Left colon (tissue), 2 donors: Measurements from ENCODE around the gene MTERF4. TPM values are rescaled to one million over a fixed set of nuclear protein-coding genes. Genes with fewer than 3 reads are reported as not detected.
A peak's percentile ranks its signal among the peaks of the same experiment; 100 is the strongest.
"Not testable (repeated sequence)": the region's sequence is repeated elsewhere in the genome, so short reads cannot be mapped to it uniquely, and the experiment has no call there.

Experiments
- ATAC-seq: fragments of 200-7000 bp; cut with Tn5 transposase; one replicate; pipeline ENCODE4 v1.9.1; 2020; ENCODE audit warnings: mild to moderate bottlenecking, moderate library complexity
- DNase-seq, 2 donors: peaks; one replicate each; pipeline ENCODE4 v3.0.0-alpha.2; 2020
- intact Hi-C, 2 donors: fragments of 100-400 bp; cut with DNase I in 1 of 2; cut with micrococcal nuclease in 1 of 2; formaldehyde crosslinking; loops; one replicate each; pipeline versions ENCODE4 v1.11.2 to v1.14.0; 2022; cut with DNase I, micrococcal nuclease
- total RNA-seq, 2 donors: library from RNA; stranded (reverse); fragmentation: NEBNext Ultra II Directional; extraction: Animal tissue kit (Norgen Biotek cat#: 25700); gene quantifications; one replicate each; pipeline ENCODE4 v1.2.1, GENCODE V29; 2021
- donor health status: DM: no; HTN: no; CAD: no.
- donor health status: DM: yes; HTN: yes; CAD: no.

The MTERF4 gene
- total RNA-seq, 2 donors from 2014 or later, result 27.7 to 28.7 TPM

DNA sequence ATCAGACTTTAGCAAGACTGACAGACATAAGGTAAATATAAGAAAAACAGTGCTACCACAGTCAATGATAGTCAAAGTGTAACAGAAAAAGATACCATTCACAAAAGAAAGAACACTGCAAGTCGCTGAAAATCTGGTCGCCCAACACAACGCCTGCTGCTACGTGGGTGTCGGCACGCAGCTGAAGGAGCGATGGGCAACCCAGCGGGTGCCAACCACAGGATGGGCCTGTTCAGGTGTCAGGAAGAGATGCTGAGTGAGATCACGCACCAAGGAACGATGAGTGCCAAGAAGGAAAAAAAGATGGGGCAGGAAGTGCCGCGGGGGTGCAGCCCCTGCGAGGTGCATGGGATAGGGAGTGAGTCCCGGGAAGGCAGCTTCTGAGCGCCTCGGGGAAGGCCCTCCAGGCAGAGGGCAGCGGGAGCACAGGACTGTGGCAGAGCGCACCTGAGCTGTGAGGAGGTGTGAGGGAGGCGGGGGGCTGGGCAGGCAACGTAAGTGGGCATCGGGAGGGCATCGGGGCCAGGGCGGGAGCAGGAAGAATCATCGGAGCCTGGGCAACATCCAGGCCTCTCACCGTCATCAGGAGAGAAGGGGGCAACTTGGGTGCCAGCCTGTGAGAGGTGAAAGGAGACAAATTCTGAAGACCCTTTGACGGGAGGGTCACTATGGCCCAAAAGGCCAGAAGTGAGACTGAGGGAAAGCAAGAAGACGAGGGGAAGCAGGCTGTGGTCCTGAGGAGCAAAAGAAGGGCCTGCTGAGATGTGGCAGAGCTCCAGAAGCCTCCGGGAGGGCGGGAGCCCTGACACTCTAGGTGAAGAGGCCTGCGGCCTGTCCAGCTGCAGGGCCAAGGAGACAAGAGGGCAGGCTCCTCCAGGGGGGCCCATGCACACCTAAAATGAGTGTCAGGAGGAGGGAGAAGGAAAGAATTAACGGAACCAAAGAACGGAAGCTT, 14.8 kb upstream of the MTERF4 start:
- intact Hi-C loops, result no loop called here
- ATAC-seq (no peak), DNase-seq (no peak)

DNA sequence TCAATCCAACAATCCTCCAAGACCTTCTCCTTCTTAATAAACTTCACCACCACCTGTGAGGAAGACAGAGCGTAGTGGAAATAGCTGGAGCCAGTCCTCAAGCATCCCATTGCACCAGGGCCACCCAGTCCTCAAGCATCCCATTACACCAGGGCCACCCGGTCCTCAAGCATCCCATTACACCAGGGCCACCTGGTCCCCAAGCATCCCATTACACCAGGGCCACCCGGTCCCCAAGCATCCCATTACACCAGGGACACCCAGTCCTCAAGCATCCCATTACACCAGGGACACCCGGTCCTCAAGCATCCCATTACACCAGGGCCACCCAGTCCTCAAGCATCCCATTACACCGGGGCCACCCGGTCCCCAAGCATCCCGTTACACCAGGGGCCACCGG, 13.3 kb upstream of the MTERF4 start:
- intact Hi-C loops, result no loop called here
- no peak for ATAC-seq
- no peak for DNase-seq

DNA sequence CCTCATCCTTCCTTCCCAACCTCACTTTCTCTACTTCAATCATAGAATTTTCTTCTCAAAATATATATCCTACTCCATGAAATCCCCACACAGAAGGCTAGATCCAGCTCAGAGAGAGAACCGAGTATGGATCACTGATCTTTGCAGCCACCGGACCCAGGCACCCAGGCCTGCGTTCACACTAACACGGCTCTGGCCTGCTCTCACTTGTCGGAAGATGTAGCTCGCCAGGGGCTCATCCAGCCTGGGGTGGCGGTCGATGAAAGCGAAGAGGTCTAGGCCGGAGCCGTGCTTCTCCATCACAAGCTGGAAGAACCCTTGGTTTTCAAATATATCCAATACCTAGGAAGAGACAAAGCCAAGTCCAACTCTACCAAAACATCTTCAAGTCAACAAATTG, 12.7 kb upstream of the MTERF4 start:
- intact Hi-C loops, result no loop called here
- ATAC-seq (no peak), DNase-seq (no peak)

DNA sequence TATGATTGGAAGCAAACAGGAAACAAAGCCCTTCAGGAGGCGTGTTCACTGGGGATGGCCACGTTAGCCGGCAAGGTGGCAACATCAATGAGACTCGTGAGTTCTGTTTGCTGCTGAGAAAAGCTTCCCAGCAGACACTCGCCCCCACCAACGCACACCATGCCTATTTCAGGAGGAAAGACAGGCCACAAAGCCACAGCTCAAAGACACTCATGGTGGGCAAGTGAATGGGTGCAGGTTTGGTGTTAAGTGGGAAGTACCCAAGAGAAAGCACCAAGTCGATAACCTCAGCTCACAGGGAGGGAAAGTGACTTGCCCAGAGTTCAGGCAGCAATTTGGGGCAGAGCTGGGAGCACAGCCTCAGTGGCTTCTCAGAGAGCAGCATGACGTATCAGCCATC, 10.5 kb upstream of the MTERF4 start:
- intact Hi-C loops, result no loop called here
- ATAC-seq, result no peak
- DNase-seq, result no peak

DNA sequence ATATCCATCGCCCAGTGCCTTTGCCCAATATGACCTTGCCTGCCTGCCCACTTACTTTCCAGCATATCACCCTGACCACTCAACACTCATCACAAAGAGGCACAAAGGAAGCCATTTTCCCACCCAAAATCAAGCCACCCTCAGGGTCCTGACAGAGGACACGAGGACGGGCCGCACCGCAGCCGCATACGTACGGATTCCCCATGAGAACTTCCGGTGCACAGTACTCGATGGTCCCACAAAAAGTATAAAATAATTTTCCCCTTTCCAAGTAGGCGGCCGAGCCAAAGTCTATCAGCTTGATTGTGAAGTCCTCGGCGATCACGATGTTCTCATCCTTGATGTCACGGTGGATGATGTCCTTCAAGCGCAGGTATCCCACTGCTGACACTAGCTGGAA, 10.0 kb upstream of the MTERF4 start:
- DNase-seq (no peak), ATAC-seq (no peak)
- intact Hi-C loops, result no loop called here

DNA sequence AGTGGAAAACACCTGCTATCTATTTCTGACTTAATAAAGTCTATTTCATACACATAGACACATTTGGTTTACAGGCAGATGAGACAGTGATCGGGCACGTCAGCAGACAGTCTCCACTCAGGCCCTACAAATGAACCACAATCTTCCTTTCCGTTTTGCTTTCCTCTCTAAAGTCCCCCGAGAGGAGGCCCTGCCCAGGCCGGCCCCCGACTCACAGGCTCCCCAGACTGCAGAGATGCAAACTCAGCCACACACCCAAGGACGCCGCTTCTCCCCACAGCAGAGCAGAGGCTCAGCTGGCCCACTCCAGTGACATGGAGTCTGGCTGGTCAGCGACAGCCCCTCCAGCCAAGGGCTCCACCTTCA, 9.3 kb upstream of the MTERF4 start:
- no peak for DNase-seq
- no peak for ATAC-seq
- intact Hi-C loops, result no loop called here

DNA sequence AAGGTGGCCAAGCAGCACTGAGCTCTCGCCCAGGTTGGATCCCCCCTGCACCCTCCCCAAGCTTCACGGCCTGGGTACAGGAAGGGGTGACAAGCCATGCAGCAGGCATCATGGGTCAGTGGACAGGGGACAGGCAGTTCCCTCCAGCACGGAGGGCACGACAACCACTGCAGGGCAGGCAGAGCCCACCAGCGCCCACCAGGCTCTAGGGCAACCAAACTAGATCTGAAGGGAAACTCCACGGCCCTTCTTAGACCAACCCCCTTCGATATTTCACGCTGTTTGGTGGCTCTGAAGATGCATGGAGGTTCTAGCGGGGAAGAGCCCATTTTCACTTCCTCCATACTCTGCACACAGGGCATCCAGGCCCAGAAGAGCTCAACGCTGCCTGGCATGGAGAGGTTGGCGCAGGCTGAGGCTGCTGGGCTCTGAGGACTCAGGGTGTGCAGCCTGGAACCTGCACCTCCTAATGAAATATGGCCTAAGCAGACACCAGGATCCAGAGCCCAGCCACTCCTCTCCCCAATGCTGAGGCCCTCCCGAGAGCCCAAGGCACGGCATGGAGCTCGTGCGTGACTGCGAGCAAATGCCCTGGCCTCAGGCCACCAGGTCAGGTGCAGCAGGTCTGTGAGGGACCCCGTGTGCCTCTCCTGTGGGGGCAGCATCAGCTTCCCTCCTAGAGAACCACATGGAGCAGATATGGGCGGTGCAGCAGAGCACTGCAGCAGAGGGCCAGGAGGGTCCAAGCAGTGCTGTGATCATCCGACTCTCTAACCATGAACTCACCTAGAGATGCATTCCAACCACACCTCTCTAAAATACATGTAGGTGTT, 8.7 kb upstream of the MTERF4 start:
- ATAC-seq, result peak; percentile 20

DNA sequence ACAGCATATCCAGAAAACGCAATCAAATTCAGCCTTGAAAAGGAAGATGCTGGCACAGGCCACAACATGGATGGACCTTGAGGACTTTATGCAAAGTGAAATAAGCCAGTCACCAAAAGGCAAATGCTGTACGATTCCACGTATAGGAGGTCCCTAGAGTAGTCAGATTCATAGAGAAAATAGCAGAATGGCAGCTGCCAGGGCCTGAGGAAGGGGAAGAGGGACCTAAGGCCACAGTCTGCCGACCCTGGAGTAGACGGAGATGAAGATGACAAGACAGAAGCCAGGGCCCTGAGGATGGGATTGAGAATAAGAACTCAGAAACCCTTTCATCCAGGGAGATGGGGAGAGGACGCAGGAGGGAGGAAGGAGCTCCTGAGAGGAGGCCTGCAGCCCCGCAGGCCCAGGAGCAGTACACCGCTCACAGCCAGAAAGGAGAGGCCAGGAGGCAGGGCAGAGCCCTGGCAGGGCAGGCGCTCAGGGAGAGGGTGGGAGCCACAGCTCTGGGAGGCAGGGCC, 8.1 kb upstream of the MTERF4 start:
- intact Hi-C loops, result no loop called here
- ATAC-seq (no peak), DNase-seq (no peak)

More for the DNA sequence above, 8.7 kb upstream of the MTERF4 start:
- intact Hi-C loops, result no loop called here
- DNase-seq, result no peak

DNA sequence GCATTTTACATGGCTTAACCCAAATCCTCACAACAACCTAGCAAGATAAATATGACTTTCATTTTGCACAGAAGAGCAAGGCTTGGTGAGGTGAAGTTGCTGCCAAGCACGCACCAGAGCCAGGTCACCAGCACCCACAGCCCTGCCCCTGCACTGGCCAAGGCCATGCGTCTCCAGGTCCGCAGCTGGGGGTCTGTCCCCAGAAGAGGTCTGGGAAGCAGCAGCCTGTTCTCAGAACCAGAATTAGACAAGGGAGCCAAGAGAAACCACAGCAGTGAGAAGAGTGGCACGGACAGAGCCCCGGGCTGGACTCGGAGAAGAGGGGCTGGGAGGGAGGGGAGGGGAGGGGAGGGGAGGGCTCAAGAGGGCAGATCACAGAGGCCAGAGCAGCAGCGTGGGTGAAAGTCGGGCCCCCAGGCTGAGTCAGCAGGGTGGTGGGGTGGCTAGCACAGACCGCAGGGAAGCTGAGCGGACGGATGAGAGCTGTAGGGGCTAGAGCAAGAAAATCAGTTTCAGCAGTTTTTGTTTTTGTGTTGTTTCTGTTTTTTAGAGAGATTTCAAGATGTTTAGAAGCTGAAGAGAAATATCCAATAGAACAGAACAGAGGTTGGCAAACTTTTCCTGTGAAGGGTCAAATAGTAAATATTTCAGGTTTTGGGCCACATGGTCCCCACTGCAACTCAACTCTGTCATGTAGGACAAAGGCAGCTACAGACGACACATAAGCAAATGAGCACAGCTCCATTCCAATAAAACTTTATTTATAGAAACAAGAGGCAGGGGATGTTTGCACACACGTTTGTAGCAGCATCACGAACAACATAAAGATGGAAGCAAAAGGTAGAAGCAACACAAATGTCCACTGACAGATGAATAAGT, 7.4 kb upstream of the MTERF4 start:
- intact Hi-C loops, result no loop called here
- no peak for DNase-seq
- no peak for ATAC-seq

DNA sequence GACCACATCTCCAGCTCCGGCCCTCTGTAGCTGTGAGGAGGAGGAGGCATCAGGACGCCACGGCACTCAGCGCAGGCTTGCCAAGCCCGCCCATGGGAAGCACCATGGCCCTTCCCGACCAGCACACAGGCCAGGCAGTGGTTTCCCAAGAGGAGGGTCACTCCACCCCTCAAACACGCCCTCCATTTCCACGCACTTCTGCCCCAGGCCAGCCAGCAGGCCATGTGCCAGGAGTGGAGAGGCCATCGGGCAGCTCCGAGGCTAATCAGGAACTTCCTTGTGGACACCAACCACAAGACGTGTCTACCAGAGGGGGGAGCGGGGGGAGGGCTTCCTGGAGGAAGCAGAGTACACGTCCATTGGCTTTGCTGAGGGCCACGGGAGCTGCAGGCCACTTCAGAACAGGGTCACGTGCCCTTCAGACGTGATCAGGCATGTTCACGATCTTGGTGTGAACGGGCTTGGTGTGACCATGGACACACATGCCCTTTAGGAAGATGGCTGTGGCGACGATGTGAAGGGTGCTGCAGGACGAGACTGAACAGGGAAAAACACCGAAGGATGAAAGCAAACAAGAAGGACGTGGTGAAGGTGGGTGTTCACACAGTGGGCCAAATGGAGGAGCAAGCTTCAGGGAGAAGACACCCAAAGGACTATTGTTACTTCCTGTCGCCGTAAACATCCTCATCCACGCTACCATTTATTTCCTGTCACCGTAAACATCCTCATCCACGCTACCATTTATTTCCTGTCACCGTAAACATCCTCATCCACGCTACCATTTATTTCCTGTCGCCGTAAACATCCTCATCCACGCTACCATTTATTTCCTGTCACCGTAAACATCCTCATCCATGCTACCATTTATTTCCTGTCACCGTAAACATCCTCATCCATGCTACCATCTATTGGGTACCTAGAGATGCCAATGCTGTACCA, 6.5 kb upstream of the MTERF4 start:
- no peak for DNase-seq
- ATAC-seq, result no peak
- intact Hi-C loops, result no loop called here

DNA sequence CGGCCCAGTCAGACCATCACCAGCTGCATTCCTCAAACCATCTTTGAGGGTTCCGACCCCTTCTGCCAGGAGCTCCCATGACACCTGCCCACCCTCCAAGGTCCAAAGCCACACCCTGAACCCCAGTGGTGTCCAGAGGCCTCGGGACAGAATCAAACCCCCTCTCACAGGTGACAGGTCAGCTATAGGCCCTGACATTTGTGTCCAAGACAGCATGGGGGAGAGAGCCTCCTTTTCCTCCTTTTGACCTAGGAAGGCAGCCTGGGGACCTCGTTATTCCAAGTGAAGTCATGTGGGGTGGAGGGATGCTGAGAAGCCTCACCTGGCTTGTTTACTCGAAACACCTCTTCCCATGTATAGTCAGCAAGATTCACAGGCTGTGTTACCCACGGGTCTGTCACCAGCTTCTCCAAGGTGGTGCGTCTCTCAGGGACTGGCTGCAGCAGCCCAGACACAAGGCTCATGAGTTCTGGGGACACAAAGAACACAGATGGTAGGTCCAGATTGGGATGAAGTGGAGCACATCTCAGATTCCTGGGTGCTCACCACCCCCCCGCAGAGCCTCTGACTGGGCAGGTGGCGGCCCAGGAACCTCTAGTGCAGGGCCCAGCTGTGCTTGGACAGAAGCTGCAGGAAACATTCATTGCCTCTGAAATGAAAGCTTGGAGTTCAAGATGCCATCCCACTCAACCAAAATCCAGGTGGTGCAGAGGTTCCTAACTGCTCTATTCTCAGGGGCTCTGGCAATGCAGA, 5.1 kb upstream of the MTERF4 start:
- ATAC-seq, result no peak
- intact Hi-C loops, result no loop called here
- DNase-seq, result no peak

DNA sequence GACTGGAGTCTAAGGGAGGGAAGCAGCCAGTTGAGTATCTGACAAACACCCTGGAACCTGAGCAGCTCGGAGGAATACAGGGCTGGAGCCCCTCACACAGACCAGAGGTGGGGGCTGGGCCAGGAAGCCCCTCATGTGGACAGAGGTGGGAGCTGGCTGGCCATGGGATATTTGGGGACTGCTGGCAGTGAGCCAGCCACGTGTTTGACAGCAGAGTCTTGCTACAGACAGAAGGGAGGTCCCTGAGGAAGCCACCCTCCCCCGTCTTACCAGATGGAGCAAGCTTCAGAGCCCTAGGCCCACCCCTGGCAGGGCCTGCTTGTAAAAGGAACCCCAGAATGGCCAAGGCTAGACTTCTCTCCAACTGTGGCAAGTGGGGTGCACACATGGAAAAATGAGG, 3.6 kb upstream of the MTERF4 start:
- DNase-seq (no peak), ATAC-seq (no peak)
- intact Hi-C loops, result no loop called here

DNA sequence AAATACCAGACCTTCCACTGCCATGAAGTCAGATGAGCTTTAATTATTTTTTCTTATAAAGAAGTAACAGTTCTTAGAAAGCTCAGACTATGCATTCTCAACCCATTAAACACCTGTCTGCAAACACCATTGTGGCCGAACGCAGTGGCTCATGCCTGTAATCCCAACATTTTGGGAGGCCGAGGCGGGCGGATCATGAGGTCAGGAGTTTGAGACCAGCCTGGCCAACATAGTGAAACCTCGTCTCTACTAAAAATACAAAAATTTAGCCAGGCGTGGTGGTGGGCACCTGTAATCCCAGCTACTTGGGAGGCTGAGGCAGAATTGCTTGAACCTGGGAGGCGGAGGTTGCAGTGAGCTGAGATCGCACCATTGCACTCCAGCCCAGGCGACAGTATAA, 2.5 kb upstream of the MTERF4 start:
- ATAC-seq, DNase-seq: not testable (repeated sequence)

DNA sequence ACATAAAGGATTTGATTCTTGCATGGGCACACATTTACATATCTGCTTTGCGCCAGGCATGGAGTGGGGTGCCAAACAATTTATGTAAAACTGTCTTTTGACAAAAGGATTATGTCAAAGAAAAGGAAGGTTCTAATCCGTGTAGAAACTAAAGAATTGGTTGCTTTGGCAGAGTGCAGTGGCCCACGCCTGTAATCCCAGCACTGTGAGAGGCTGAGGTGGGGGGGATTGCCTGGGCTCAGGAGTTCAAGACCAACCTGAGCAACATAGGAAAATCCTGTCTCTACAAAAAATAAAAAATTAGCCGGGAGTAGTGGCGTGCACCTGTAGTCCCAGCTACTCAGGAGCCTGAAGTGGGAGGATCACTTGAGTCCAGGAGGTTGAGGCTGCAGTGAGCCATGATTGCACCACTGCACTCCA, 1.1 kb upstream of the MTERF4 start:
- DNase-seq, result no peak
- intact Hi-C loops, result no loop called here

More for the DNA sequence above, 2.5 kb upstream of the MTERF4 start:
- intact Hi-C loops, result not testable (repeated sequence)

DNA sequence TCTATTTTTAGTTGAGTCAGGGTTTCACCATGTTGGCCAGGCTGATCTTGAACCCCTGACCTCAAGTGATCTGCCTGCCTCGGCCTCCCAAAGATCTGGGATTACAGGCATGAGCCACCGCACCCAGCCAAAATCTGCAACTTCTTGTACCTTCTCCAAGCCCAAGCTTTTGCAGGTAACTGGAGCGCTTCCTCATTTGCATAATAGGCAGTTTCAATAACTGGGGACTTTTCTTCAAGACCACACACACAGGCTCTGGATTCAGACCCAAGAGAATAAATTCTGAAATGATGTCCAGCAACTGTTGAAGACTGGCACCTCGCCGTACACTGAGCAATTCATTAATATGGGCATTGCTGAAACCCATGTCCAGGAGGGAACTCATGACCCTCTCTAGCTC, 2.8 kb downstream of the MTERF4 start:
- ATAC-seq (no peak), DNase-seq (no peak)
- intact Hi-C loops, result no loop called here

More for the DNA sequence above, 1.1 kb upstream of the MTERF4 start:
- ATAC-seq, result no peak

DNA sequence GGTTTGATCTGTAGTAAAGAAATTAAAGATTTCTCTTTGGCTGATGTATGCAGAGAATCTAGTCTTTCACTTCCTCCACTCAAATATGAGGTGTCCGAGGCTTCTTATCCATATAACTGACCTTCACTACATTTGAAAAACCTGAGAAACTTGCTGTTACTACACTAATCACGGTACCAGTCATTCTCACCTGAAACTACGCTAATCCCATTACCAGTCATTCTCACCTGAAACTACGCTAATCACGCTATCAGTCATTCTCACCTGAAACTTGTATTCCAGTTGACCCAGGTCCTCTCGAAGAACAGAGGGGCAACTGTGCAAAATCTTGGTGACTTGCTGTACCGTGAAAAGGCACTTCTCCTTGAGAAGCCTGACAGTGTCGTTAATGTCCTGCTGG, 5.1 kb downstream of the MTERF4 start:
- intact Hi-C loops, result no loop called here
- no peak for DNase-seq
- ATAC-seq, result no peak

DNA sequence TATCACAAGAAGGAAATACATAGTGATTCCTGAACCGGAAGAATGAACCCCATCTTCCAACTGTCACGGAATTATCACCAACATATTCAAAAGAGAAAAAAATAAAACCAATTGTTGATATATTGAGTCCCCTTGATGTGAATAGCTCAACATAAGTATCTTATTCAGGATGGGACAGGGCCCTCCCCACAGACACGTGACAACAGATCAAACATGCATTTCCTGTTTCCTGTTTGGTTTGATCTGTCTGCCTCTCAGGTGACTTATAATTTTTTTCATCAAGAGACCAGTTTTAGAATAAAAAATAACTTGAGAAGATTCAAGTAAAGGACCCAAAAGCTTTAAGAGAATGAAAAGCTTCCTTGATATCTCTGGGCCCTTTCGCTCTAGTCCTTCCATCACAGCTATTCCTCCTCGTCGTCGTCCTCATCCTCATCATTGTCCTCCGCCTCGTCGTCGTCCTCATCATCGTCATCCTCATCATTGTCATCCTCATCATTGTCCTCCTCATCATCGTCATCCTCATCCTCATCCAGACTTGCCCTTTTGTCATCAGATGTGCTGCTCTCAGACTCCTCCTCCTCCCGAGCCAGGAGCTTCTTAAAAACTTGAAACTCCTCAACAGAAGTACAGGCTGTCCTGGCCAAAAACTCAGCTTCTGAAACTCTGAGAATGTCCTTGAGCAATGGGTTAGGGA, 6.3 kb downstream of the MTERF4 start:
- intact Hi-C loops, result no loop called here
- no peak for ATAC-seq
- DNase-seq, result no peak
